GM21576 (cell line): Measurements from ENCODE around the gene CREB1.
"Not testable (repeated sequence)": the region's sequence is repeated elsewhere in the genome, so short reads cannot be mapped to it uniquely, and the experiment has no call there.

ENCODE experiments used
- ATAC-seq: cut with Tn5 transposase; IDR thresholded peaks from one replicate; pipeline ENCODE4 v1.9.1; 2021; ENCODE audit warnings: mild to moderate bottlenecking, moderate library complexity; ENCODE audit not compliant: unreplicated experiment

The CREB1 gene

GRCh38 chr2:207614824-207615223 lies 85.1 kb downstream of the CREB1 start:
- ATAC-seq: no peak

- ATAC-seq: no peak
These were observed 86.4 kb downstream of the CREB1 start for GRCh38 chr2:207616185-207616584.

DNA sequence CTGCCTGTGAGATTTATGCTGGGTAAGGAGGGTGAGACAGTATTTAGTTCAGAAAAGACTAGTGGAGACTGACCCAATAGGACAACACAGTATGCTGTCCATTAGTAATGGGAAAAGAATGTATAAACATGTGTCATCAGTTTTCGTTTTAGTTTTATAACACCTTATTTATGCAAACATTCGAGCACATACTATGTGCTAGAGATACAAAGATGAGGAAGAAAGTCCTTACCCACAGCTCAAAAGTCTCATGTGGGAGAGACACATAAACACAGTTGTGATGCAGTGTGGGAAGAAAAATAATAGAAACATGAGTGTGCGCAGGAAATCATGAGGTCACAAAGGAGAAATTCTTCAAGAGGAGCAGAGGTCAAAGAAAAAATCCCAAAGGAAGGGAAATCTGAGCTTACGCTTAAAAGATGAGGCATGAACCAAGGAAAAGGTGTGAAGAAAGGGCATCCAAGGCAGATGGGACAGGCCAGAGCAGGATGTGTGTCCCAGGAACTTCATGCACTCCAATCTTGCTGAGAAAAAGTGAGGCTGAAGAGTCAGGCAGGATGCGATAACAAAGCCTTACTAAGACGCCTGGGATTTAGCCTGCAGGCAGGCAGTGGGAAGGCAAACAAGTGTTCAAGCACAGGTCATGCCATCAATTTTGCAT lies 87.4 kb downstream of the CREB1 start:
- ATAC-seq: no peak

DNA sequence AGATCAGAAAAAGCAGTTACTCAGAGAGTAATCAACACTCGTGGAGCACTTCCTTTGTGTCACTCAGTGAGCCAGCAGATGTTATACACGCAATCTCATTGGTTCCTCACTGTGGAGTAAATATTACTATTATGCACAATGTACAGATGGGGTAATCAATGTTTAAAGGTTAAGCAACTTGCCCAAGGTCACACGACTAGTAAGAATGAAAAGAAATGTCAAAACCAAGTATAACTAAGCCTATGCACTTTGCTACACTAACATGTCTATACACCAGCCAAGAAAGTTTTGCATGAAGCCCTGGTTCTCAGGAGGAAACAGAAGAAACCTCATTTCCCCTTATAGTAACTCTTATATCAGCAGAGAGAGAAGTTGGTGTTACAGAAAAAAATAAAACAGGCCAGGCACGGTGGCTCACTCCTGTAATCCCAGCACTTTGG lies 90.0 kb downstream of the CREB1 start:
- ATAC-seq: peak; percentile 47

- ATAC-seq: no peak
These were observed 91.8 kb downstream of the CREB1 start for GRCh38 chr2:207621501-207622039.

GRCh38 chr2:207624185-207625013 lies 94.6 kb downstream of the CREB1 start:
- ATAC-seq: peak; percentile 38

- ATAC-seq: peak; percentile 53
These were observed 95.5 kb downstream of the CREB1 start, which contains the start of gene METTL21A for GRCh38 chr2:207625014-207625907. Gene METTL21A, minus strand, starts transcription at chr2:207625394. Its CDS starts 1,019 bp downstream, at chr2:207624375.

- no peak for ATAC-seq
These were observed 99.8 kb downstream of the CREB1 start for GRCh38 chr2:207629553-207629952.

DNA sequence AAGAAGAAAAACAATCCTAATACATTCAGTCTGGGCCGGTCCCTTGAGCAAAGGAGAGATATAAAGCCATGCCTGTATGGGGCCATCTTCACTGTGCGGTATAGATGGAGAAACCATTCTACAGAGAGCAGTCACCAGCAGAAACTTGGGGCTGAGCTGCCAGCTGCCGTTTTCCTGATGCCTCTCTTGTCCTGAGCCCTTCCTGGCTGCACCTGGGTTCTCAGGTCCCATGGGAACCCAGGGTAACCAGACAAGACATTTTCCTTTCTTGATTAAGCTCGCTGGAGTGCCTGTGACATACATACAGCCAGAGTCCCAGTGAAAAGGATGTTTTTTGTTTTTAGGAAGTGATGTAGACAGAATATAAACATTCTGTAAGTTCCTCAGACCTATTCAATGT lies 100.7 kb downstream of the CREB1 start:
- ATAC-seq: no peak

DNA sequence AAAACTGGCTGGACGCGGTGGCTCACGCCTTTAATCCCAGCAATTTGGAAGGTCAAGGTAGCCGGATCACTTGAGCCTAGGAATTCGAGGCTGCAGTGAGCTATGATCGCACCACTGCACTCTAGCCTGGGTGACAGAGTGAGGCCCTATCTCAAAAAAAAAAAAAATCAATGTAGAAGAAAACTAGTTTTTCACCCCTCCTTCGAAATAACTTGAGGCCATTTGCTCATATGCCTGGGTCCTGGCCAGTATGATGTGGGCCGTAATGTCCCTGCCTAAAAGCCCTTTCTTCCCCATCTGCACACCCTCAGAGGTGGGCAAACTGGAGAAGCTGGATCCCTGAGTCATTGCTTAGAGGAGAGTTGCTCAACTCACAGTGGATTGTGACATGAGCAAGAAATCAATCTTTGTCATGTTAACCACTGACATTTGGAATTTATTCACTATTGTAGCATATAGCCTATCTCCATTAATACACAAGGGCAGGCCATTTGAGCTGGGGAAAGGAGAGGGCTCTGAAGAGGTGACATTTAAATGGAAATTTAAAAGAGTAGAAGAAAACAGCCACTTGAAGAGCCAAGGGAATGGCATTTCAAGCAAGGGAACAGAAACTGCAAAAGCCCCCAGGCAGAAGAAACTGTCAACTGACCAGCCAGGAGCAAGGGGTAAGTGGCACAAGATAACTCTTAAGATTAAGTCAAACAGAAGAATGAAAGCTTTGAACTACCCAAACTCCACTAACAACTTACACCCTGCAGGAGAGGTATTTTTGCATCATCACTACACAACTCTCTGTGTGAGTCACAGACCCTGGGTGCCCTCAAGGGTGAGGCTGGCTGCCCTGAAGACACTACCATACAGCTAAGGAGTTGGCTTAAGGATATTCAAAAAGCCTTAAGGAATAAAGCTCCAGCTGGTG lies 103.1 kb downstream of the CREB1 start:
- ATAC-seq: peak; percentile 54

DNA sequence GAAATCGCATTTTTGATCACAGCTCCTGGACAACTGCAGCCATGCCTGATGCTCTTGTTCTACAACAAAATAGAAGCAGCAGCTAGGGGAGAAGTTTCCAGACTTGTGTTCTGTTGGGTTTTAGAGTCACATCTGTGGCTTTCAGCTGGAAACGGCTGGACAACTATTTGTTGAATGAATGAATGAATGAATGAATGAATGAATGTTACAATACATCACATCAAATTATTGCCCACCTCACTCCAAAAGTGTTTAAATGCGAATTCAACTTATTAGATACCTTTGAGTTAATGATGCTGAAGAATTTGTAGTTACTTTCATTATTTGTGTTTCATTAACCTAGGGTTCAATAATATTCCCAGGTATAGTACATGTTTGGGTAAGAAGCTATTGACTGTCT lies 103.9 kb downstream of the CREB1 start:
- no peak for ATAC-seq

- no peak for ATAC-seq
These were observed 105.9 kb downstream of the CREB1 start for GRCh38 chr2:207635468-207636200.

DNA sequence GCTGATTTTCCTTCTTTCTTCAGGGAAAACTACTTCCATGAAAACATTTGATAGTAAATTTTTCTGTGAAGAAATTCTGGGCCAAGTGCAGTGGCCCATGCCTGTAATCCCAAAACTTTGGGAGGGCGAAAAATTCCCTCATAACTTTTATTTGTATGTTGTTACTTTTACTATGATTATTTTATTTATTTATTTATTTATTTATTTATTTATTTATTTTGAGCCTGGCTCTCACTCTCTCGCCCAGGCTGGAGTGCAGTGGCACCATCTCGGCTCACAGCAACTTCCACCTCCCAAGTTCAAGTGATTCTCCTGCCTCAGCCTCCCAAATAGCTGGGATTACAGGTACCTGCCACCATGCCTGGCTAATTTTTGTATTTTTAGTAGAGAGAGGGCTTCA lies 109.5 kb downstream of the CREB1 start:
- ATAC-seq: not testable (repeated sequence)

- no peak for ATAC-seq
These were observed 110.4 kb downstream of the CREB1 start for GRCh38 chr2:207640160-207640559.

DNA sequence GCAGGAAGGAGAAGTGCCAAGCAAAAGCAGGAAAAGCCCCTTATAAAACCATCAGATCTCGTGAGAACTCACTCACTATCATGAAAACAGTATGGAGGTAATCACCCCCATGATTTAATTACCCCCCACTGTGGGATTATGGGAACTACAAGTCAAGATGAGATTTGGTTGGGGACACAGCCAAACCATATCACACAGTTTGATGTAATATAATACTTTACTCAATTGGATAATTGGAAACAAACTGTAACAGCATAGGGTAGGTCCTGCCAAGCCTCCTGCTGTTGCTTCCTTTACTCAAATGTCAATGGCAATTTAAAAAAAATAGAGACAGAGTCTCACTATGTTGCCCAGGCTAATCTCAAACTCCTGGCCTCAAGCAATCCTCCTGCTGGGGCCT lies 110.9 kb downstream of the CREB1 start:
- no peak for ATAC-seq

DNA sequence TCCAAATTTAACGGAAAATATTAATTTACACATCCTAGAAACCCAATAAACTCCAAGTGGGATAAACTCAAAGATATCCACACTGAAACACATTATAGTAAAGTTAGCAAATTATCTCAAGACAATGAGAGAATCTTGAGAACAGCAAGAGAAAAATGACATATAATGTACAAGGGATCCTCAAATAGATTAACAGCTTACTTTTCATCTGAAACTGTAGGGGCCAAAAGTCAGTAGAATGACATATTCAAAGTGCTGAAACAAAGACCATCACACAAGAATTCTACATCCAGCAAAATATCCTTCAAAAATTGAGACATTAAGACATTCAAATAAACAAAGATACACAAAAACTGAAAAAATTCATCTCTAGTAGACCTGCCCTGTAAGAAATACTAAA lies 114.1 kb downstream of the CREB1 start:
- no peak for ATAC-seq

DNA sequence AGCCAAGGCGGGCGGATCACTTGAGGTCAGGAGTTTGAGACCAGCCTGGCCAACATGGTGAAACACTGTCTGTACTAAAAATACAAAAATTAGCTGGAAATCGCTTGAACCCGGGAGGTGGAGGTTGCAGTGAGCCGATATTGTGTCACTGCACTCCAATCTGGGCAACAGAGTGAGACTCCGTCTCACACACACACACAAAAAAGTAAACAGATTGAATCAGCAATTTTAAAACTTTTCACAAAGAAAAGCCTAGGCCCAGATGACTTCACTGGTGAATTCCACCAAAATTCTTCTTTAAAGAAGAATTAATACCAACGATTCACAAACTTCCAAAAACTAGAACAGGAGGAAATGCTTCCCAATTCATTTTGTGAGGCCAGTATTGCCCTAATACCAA lies 116.8 kb downstream of the CREB1 start:
- ATAC-seq: not testable (repeated sequence)
